HuH-7 (cell line): ENCODE results near the gene ALKBH8.
"Not testable (repeated sequence)": the region's sequence is repeated elsewhere in the genome, so short reads cannot be mapped to it uniquely, and the experiment has no call there.

Experiments used
- DNase-seq: peaks from one replicate; pipeline ENCODE4 v3.0.0; 2011; ENCODE audit warnings: low spot score

The ALKBH8 gene

GRCh38 chr11:107565219-107565937, at the start of gene ALKBH8:
TSS of gene ALKBH8 (minus strand) at chr11:107565735. CDS start at chr11:107560893, 4,842 bp downstream.
- peak; percentile 53 for DNase-seq

- no peak for DNase-seq
These were observed 46.9 kb upstream of the ALKBH8 start for GRCh38 chr11:107612445-107612844.

- no peak for DNase-seq
These were observed 44.1 kb upstream of the ALKBH8 start for GRCh38 chr11:107609400-107610218.

- DNase-seq: no peak
These were observed 43.3 kb upstream of the ALKBH8 start for GRCh38 chr11:107608809-107609208.

- no peak for DNase-seq
These were observed 40.6 kb upstream of the ALKBH8 start for GRCh38 chr11:107606141-107606540.

GRCh38 chr11:107605061-107606006, 39.8 kb upstream of the ALKBH8 start:
- no peak for DNase-seq

GRCh38 chr11:107598225-107599139, 32.9 kb upstream of the ALKBH8 start:
- DNase-seq: no peak

GRCh38 chr11:107594736-107595135, 29.2 kb upstream of the ALKBH8 start:
- DNase-seq: no peak

GRCh38 chr11:107593951-107594350, 28.4 kb upstream of the ALKBH8 start:
- DNase-seq: no peak

GRCh38 chr11:107592813-107593212, 27.3 kb upstream of the ALKBH8 start:
- no peak for DNase-seq

GRCh38 chr11:107592231-107592590, 26.7 kb upstream of the ALKBH8 start:
- no peak for DNase-seq

- DNase-seq: no peak
These were observed 26.1 kb upstream of the ALKBH8 start for GRCh38 chr11:107591378-107592230.

GRCh38 chr11:107590460-107591377, 25.2 kb upstream of the ALKBH8 start, which contains the start of gene ELMOD1:
TSS of gene ELMOD1 (plus strand) at chr11:107591147. CDS start at chr11:107618190, 27,043 bp downstream.
- DNase-seq: peak; percentile 61

- no peak for DNase-seq
These were observed 21.9 kb upstream of the ALKBH8 start for GRCh38 chr11:107587306-107587979.

GRCh38 chr11:107583629-107584195, 18.2 kb upstream of the ALKBH8 start:
- DNase-seq: no peak

- no peak for DNase-seq
These were observed 15.6 kb upstream of the ALKBH8 start for GRCh38 chr11:107581147-107581546.

GRCh38 chr11:107579169-107579568, 13.6 kb upstream of the ALKBH8 start:
- not testable (repeated sequence) for DNase-seq

GRCh38 chr11:107577346-107577711, 11.8 kb upstream of the ALKBH8 start:
- DNase-seq: no peak
